Measurements from ENCODE around the gene CCR3. TPM values are rescaled to one million over a fixed set of nuclear protein-coding genes. Genes with fewer than 3 reads are reported as not detected.
A peak's percentile ranks its signal among the peaks of the same experiment; 100 is the strongest.

CCR3 gene
- total RNA-seq, 4 donors from 2014 or later = not detected

DNA sequence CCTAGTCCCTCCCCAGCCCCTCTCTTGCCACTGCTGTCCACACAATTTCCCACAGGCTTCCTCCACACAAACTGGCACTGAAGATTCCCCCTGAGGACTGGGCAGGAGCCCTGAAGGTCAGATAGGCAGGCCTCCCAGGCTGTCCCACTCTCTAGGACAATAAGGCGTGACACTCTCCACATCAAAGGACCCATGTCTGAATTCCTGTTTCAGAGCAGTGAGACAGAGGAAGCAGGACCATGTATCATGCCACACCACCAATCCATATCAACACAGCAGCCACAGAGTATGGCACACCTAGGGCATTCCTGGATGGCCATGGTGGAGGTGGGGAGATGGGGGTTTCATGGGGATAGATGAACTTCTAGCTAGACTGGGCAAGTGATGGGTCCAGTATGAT, 20.3 kb upstream of the CCR3 start:
- Histone ChIP-seq H3K4me1 (peaks cover 0 to 3% (median 0%) of the 10 kb centered on the region in 4 donors), H3K4me3 (no peak overlapping the region), H3K36me3 (no peaks in the 10 kb centered on the region), H3K9me3 (no peaks in the 10 kb centered on the region), H3K27ac (peak overlapping the region in 2 of 4 donors; percentile 9 to 43), H3K27me3 (no peaks in the 10 kb centered on the region)
- TF ChIP-seq, protein P1, sequence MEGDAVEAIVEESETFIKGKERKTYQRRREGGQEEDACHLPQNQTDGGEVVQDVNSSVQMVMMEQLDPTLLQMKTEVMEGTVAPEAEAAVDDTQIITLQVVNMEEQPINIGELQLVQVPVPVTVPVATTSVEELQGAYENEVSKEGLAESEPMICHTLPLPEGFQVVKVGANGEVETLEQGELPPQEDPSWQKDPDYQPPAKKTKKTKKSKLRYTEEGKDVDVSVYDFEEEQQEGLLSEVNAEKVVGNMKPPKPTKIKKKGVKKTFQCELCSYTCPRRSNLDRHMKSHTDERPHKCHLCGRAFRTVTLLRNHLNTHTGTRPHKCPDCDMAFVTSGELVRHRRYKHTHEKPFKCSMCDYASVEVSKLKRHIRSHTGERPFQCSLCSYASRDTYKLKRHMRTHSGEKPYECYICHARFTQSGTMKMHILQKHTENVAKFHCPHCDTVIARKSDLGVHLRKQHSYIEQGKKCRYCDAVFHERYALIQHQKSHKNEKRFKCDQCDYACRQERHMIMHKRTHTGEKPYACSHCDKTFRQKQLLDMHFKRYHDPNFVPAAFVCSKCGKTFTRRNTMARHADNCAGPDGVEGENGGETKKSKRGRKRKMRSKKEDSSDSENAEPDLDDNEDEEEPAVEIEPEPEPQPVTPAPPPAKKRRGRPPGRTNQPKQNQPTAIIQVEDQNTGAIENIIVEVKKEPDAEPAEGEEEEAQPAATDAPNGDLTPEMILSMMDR (IDR thresholded peaks at IDR 0.05) = no peak
- no peak for TF ChIP-seq POLR2A (IDR thresholded peaks at IDR 0.05)
- DNase-seq = no peak

DNA sequence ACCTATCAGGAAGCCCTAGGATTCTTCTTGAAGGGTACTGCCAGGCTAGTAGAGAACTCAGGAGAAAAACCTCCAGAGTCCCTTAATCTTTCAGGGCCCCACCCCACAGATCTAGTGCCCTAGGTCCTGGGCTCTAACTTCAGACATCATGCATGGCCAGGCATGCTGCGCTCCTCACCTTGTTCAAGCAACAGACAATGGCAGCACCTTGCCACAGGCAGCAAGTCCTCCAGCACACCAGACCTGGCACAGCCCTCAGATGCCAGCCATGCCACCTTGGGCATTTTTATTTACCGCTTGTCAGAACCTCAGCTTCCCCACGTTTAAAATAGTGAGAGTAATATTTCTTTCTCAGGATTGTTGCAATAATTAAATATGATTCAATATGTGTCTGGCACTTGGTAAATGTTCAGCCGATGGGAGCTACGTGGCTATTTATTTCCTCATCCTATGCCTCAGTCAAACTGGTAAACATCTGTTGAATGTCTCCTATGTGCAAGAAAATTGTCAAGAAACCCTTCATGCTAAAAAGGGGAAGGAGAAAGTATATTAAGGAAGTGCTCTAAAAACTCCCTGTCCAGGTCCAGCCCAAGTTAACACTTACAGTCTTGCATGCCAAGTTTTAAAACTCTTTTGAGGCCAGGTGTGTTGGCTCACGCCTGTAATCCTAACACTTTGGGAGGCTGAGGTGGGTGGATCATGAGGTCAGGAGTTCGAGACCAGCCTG, 19.7 kb upstream of the CCR3 start:
- Histone ChIP-seq H3K27ac (peak overlapping the region in 2 of 4 donors; percentile 9 to 43), H3K4me1 (peaks cover 0 to 3% (median 0%) of the 10 kb centered on the region in 4 donors), H3K9me3 (no peaks in the 10 kb centered on the region), H3K27me3 (no peaks in the 10 kb centered on the region), H3K36me3 (no peaks in the 10 kb centered on the region), H3K4me3 (no peak overlapping the region)
- TF ChIP-seq, protein P1 (IDR thresholded peaks at IDR 0.05) = no peak
- no peak for TF ChIP-seq POLR2A (IDR thresholded peaks at IDR 0.05)
- no peak for DNase-seq

DNA sequence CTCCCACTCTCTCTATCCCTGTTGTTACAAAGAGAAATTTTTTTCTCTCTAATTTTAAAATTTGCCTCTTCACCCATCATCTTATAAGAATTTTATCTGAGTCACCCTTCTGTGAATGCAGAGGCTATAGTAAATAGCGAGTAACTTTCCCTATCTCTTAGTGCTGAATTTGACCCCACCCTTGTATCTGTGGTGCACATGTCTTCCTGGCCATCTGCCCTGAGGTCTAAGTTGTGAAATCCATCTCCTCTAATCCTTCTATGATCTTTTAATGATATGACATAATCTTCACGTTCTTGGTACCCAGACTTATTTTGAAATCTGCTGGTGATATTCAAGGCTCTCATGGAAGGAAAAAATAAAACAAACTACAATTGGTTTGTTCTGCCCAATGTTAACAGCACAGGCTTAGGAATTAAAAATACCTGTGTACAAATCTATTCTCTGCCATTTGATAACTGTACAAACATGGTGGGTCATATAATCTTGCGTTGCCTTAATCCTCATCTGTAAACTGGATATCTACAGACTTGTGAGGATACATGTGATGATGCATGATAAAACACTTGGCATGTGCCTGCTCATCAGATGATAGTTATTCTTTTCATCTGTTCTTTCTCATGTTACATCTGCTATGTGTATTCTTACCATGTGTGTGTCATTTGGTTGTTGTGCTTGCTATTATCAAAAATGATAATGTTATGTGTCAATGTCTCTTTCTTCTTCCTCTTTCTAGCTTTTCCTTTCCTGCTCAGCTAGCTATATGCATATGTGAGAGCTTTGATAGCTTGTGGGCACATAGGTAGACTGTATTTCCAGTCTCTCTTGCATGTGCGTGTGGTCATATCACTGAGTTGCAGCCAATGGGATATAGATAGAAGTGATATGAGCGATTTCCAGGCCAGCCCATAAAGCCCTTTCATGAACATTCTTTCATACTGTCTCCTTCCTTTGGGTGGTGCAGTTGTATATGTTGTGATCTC, 13.7 kb upstream of the CCR3 start:
- Histone ChIP-seq H3K4me3 (no peak overlapping the region), H3K27ac (no peak overlapping the region), H3K27me3 (no peaks in the 10 kb centered on the region), H3K4me1 (no peaks in the 10 kb centered on the region), H3K9me3 (no peaks in the 10 kb centered on the region), H3K36me3 (no peaks in the 10 kb centered on the region)
- peak in 1 of 3 donors; percentile 57 for DNase-seq
- TF ChIP-seq POLR2A (IDR thresholded peaks at IDR 0.05) = no peak
- TF ChIP-seq, protein P1 (IDR thresholded peaks at IDR 0.05) = peak in 2 of 6 experiments; percentile 5 to 9

DNA sequence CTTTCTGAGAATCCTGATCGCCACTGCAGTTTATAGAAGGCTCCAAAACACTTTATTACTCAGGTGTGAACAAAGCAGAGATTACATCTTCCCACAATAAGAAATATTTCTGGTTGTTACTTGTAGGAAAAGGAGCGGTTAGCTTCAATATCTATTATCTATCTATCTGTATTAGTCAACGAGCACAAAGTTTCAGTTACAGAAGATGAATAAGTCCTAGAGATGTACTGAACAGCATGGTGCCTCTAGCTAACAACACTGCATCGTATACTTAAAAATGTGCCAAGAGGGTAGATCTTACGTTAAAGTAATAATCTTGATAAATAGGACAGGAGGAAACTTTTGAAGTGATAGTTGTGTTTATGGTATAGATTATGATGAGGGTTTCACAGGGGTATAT, 10.9 kb upstream of the CCR3 start:
- H3K27me3 ChIP-seq = no peaks in the 10 kb centered on the region
- no peak for DNase-seq
- H3K4me1 ChIP-seq = no peaks in the 10 kb centered on the region
- no peaks in the 10 kb centered on the region for H3K36me3 ChIP-seq
- H3K9me3 ChIP-seq = no peaks in the 10 kb centered on the region
- no peak overlapping the region for H3K4me3 ChIP-seq
- no peak overlapping the region for H3K27ac ChIP-seq
- TF ChIP-seq, protein P1 (IDR thresholded peaks at IDR 0.05) = no peak
- TF ChIP-seq POLR2A (IDR thresholded peaks at IDR 0.05) = no peak

DNA sequence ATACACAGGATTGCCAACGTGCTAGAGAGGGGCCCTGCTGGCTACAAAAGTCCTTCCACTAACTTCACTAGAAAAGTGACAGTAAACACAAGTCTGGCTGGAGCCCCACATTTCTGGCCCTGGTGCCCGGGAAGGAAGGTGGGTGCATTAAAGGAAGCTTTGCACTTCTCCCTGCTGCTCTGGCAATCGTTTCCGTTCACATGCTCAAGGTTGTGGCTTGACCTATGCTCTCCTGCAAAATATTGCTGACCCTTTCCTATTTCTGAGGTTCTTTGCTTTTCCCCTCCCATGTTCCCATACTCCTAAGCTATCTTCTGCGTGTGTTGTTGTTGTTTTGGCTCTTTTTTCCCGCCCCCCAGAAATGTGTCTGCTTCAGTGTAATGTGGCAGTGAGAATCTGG, 9.1 kb upstream of the CCR3 start:
- H3K36me3 ChIP-seq = no peaks in the 10 kb centered on the region
- no peak for TF ChIP-seq POLR2A (IDR thresholded peaks at IDR 0.05)
- TF ChIP-seq, protein P1 (IDR thresholded peaks at IDR 0.05) = no peak
- no peak overlapping the region for H3K27ac ChIP-seq
- DNase-seq = no peak
- no peaks in the 10 kb centered on the region for H3K27me3 ChIP-seq
- H3K4me3 ChIP-seq = no peak overlapping the region
- H3K9me3 ChIP-seq = no peaks in the 10 kb centered on the region
- no peaks in the 10 kb centered on the region for H3K4me1 ChIP-seq
